Hematopoietic multipotent progenitor cell treated with erythropoietin and hydrocortisone succinate and interleukin-3 and kit ligand, for 4 days (in vitro differentiated cells): ENCODE results near the gene ATAD2B.
"Not testable (repeated sequence)": the region's sequence is repeated elsewhere in the genome, so short reads cannot be mapped to it uniquely, and the experiment has no call there.

ENCODE experiments used
- DNase-seq: peaks from one replicate; pipeline ENCODE4 v3.0.0-alpha.2; 2015

ATAD2B gene

DNA sequence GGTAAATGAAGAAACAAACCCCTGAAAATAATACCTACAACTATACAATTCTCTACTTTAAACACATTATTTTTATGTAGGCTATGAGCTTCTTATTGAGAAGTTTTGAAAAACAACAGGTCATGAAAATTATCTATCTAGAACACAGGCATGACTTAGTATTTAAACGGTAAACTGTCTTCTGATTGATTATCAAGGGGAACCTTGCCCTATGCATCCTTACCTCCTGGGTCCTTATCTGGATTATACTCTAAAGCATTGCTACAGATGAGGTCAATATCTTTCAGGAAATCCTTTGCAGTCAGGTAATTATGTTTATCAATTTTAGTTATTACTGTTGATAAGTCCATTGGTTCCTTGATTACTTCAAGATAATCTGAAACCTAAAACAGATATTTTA is 144.3 kb downstream of the ATAD2B start:
- peak; percentile 27 for DNase-seq

- DNase-seq = no peak
Measured at GRCh38 chr2:23782126-23782525, 144.8 kb downstream of the ATAD2B start.

- DNase-seq = not testable (repeated sequence)
Measured at GRCh38 chr2:23780465-23780864, 146.5 kb downstream of the ATAD2B start.

DNA sequence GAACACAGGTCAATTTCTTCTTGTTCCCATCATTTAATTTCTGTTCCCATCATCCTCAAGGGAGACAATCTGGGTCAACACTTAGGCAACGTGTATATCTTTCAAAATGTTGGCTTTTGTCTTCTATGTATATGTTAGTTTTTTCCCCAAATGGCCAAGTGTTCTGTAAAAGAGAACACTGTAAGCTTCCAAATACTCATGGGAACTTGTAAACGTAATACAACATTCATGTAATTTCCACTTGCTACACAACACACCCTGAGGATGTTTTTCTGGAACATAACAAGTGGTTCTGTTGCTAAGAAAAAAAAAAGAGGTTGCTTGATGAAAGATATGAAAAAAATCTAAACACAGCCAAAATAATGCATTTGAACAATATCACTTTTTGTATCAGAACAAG is 149.1 kb downstream of the ATAD2B start:
- no peak for DNase-seq

DNA sequence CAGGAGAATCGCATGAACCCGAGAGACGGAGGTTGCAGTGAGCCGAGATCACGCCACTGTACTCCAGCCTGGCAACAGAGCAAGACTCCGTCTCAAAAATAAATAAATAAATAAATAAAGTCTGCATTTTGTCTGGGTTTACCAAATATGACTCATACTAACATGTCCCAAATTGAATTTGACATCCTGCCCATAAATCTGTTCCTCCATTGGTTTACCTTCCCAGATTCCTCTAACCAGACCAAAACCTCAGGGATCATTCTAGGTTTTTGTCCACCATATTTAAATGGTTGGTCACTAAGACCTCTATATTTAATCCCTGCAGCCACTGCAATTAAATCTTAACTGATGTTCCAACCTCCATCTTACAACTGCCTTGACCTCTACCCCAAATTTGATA is 150.9 kb downstream of the ATAD2B start:
- no peak for DNase-seq

- no peak for DNase-seq
Measured at GRCh38 chr2:23772684-23773083, 154.2 kb downstream of the ATAD2B start.

GRCh38 chr2:23772056-23772455 is 154.9 kb downstream of the ATAD2B start:
- DNase-seq = peak; percentile 19

DNA sequence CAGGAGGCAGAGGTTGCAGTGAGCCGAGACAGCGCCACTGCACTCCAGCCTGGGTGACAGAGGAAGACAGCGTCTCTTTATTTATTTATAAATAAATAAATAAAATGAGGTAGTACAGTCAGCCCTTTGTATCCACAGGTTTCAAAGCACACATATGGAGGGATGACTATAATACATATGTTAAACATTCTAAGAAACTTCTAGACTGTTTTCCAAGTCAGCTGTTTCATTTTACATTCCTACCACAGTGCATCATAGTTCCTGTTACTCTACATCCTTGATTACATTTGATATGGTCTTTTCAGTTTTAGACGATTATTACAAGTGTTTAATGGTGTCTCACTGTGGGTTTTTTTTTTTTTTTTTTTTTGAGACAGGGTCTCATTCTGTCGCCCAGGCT is 157.6 kb downstream of the ATAD2B start:
- no peak for DNase-seq

- peak; percentile 40 for DNase-seq
Measured at GRCh38 chr2:23767876-23768621, 158.9 kb downstream of the ATAD2B start.

DNA sequence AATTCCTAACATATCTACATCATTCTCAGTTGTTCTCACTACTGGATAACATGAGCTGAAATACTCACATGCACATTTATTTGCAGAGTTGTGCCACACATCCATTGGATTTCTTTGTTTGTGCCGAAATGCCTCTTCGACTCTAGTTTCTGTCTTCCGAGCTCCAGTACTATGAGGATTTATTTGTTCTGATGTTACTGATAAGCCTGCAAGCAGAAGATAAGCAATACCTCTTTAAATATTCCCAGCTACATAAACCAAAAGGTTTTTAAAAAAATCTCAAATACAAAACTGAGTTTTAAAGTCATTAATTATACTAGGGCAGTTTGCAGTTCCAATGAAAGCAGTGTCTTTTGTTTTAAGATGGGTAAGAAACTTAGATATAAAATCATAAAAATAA is 164.8 kb downstream of the ATAD2B start:
- no peak for DNase-seq

DNA sequence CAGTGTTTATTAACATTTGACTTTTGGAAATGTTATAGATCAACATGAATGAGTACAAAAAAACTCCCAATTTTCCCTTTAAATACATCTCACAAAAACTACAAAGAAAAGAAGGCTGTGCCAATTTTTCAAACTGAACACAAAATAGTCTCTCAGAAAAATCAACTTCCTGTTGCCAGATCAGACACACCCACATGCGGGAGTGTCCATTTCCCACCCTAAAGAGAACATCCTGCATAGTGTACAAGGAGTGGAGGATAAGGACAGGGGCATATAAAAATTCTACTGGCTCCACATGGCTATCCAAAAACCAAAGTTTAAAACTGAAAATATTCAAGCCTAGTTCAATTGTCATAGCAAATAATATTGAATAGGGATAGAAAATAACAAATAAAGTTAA is 165.3 kb downstream of the ATAD2B start:
- DNase-seq = peak; percentile 71

DNA sequence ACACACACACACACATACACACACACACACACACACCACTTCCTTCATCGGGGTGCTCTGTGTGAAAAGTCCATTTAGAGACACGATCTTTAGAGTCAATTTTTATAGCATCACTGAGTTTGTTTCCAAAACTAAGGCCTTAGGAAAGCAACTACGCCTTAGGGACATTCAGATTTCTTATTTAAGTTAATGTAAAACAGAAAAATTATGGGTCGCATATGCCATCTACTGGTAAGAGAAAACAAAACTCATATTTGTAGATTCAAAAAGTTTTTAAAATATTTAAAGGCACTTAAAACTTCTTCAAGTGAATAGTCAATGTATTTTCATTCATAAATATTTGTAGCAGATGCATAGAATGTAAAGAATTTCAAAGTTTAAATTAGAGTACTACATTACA is 166.2 kb downstream of the ATAD2B start:
- peak; percentile 63 for DNase-seq

DNA sequence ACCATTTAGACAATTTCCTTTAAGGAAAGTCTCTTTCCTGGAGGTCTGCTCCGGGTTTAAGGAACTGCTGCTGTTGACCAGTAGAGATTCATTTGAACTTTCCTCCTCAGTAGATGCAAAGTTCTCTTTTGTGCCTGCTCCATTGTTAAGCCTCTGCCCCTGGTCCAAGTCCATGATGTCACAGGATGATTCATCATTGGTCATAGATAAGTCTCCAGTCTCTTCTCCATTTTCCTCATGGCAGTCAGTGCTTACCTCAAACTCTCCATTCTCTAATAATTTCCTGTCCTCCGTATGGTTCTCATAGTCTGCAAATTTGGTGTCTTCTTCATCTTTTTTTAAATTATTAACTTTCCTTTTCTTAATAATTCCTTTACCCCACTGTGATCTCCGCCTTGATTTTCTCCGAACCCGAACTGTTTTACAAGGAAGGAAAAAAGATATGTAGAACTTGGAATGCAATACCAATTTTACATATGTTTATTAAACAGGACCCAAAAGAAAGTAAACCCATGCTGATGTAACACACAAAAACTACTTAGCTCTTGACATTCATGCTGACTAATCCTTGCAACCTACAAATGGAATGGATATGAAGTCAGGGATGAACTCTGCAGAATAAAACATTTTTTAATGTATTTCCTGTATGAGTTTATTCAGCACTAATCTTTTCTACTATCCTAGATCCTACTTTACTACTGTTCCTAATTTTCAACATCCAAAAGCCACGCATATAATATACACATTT is 169.1 kb downstream of the ATAD2B start:
- DNase-seq = peak; percentile 31

GRCh38 chr2:23756593-23757292 is 170.2 kb downstream of the ATAD2B start:
- DNase-seq = no peak

DNA sequence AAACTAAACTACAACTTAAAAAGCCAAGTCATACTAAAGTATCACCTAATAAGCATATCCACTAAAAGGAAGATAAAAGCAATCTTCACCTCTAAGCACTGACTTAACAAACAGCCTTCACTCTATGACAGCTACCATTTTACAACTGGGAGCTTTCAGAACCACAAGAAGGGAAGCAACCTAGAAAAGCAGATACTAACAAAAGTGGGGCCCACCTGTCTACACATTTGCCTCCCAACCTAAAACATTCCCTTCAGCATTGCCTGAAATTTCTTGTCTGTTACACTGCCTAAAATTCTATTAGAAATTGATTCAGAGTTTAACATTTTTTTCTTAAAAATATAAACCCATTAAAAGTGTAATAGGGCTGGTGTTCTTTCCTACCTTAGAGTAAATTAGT is 172.0 kb downstream of the ATAD2B start:
- no peak for DNase-seq

DNA sequence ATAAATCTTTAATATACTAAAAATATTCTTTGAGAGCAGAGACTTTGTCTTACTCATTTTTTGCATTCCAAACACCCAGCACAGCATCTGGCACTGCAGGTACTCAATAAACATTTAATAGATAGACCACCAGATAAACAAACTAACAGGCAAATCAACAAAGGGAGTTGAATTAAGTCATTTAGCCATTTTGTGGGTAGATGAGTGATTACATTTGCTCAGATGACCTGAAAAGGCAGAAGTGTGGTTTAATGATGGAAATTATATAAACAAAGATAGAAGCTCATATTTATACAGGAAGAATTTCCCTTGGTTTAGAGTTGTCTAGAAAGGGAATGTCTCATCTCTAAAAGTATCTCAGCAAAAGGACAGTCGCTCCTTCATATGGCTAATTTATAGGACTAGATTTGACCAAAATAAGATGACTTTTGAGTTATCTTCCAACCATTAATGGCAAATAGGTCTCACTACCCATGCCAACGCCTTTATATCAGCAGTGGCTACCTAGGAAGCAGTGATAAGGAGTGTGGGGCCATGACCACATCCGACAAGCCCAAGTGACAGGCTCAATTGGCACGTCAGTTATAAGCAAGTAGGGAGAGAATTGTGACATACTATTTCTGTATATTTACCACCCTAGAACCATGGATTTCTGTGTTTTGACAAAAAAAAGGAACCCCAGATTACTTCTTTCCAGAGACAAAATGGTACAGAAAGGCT is 173.5 kb downstream of the ATAD2B start:
- peak; percentile 59 for DNase-seq

GRCh38 chr2:23751747-23752265 is 175.1 kb downstream of the ATAD2B start:
- no peak for DNase-seq

DNA sequence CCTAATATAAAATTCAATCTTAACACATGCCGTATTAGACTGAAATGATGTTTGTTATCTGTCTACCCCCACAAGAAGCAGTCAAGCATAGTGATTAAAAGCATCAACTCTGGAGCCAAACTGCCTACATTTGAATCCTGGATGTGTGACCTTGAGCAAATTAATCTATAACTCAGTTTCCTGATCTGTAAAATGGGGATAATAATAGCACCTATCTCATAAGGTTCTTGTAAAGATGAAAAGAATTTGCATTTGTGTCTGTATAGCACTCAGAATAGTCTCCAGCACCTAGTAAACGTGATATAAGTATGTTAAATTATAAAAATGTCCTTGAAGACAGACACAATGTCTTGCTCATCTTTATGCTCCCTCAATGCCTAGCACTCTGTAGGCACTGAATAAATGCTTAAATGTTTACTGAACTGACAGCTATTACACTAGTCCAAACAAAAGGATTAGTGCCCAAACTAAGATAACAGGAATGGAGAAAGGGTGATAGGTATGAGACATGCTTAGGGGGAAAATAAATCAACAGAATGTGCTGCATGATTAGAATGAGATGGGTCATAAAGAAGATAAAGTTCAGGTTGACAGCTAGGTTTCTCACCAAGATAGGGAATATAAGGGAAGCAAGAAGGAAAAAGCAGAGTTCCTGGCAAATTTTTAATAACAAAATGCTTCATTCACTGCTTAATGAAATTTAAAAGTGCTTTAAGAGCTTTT is 180.6 kb downstream of the ATAD2B start:
- DNase-seq = no peak

DNA sequence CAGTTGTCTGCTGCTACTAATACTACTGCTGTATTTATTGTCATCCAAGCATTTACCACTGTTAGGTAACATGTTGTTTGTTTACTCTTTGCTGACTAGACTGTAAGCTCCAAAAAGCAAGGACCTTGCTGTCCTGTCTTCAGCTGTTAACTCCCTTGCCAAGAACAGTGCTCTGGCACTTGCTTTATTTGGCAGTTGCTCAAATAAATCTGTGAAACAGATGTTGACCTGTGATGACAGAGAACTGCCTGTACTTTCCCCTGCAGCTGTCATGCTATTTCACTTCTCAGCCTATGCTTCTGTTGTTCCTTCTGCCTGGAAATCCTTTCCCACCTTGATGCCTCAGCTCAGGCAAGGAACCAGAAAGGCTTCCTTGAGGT is 181.2 kb downstream of the ATAD2B start:
- peak; percentile 27 for DNase-seq

GRCh38 chr2:23745068-23745725 is 181.7 kb downstream of the ATAD2B start:
- DNase-seq = no peak

DNA sequence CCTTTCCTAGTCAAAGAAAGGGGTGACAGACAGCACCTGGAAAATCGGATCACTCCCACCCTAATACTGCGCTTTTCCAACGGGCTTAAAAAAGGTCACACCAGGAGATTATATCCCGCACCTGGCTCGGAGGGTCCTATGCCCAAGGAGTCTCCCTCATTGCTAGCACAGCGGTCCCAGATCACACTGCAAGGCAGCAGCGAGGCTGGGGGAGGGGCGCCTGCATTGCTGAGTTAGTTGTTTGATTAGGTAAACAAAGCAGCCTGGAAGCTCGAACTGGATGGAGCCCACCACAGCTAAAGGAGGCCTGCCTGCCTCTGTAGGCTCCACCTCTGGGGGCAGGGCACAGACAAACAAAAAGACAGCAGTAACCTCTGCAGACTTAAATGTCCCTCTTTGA is 190.1 kb downstream of the ATAD2B start:
- not testable (repeated sequence) for DNase-seq

DNA sequence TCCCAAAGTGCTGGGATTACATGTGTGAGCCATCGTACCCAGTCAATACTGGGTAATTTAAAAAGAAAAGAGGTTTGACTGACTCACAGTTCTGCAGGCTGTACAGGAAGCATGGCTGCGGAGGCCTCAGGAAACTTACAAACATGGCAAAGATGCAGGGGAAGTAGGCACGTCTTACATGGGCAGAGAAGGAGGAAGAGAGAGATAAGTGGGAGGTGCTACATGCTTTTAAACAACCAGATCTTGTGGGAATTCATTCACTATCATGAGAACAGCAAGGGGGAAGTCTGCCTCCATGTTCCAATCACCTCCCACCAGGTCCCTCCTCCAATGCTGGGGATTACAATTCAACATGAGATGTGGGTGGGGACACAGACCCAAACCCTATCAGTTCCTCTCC is 192.5 kb downstream of the ATAD2B start:
- DNase-seq = peak; percentile 22
